Osteocyte (in vitro differentiated cells): Measurements from ENCODE around the gene MAPKAPK3. TPM values are rescaled to one million over a fixed set of nuclear protein-coding genes. Genes with fewer than 3 reads are reported as not detected.

Experiments used
- DNase-seq: peaks from one replicate; pipeline ENCODE4 v3.0.0; 2021; ENCODE audit warnings: mixed read lengths; ENCODE audit not compliant: unreplicated experiment; ENCODE audit errors: extremely low spot score
- H3K27ac Mint-ChIP-seq: one replicate; pipeline ENCODE4 v1.8.0; 2021; ENCODE audit warnings: mild to moderate bottlenecking, mixed read lengths; ENCODE audit not compliant: unreplicated experiment
- H3K27me3 Mint-ChIP-seq: one replicate; pipeline ENCODE4 v1.8.0; 2021; ENCODE audit warnings: mixed read lengths; ENCODE audit not compliant: unreplicated experiment
- H3K36me3 Mint-ChIP-seq: one replicate; pipeline ENCODE4 v1.8.0; 2021; ENCODE audit warnings: mixed read lengths; ENCODE audit not compliant: unreplicated experiment
- H3K4me1 Mint-ChIP-seq: one replicate; pipeline ENCODE4 v1.8.0; 2021; ENCODE audit warnings: mixed read lengths; ENCODE audit not compliant: unreplicated experiment
- H3K4me3 Mint-ChIP-seq: one replicate; pipeline ENCODE4 v1.8.0; 2021; ENCODE audit warnings: mild to moderate bottlenecking, moderate library complexity, mixed read lengths; ENCODE audit not compliant: unreplicated experiment
- H3K9me3 Mint-ChIP-seq: one replicate; pipeline ENCODE4 v1.8.0; 2021; ENCODE audit warnings: mixed read lengths; ENCODE audit not compliant: unreplicated experiment
- CTCF ChIP-seq: fragments of 200-600 bp; sonication (generic); IDR thresholded peaks from 2 replicates; pipeline ENCODE4 v1.5.0; 2021; ENCODE audit warnings: antibody characterized with exemption, mild to moderate bottlenecking, moderate library complexity
- total RNA-seq: library from RNA; stranded (reverse); gene quantifications from 2 replicates; pipeline ENCODE4 v1.2.1, GENCODE V29; 2021

MAPKAPK3 gene
- total RNA-seq, 1 donor from 2014 or later: 24.8 TPM

DNA sequence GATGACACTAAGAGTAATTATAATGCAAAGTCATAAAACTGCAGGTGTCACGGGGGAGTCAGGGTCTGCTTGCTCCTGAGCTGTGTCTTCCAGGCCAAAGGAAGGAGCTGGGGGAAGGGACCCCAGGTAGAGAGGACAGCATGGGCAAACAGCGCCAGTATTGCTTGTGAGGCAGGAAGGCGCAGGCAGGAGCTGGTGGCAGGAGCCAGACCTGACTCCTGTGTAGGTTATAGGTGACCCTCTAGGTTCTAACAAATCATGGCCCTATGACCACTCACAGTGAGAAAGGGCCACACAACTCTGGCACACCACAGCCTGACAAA is 7.2 kb upstream of the MAPKAPK3 start:
- no peaks in the 10 kb centered on the region for H3K36me3 Mint-ChIP-seq
- no peak for TF ChIP-seq CTCF
- peaks cover 16% of the 10 kb centered on the region for H3K4me1 Mint-ChIP-seq
- no peak for DNase-seq
- no peaks in the 10 kb centered on the region for H3K27me3 Mint-ChIP-seq
- no peak overlapping the region for H3K27ac Mint-ChIP-seq
- H3K4me3 Mint-ChIP-seq: no peak overlapping the region
- no peaks in the 10 kb centered on the region for H3K9me3 Mint-ChIP-seq

- peak overlapping the region; percentile 82 for H3K4me3 Mint-ChIP-seq
- DNase-seq: no peak
- no peak for TF ChIP-seq CTCF
- H3K27ac Mint-ChIP-seq: no peak overlapping the region
- no peaks in the 10 kb centered on the region for H3K27me3 Mint-ChIP-seq
- H3K4me1 Mint-ChIP-seq: peaks cover 16% of the 10 kb centered on the region
- no peaks in the 10 kb centered on the region for H3K9me3 Mint-ChIP-seq
- no peaks in the 10 kb centered on the region for H3K36me3 Mint-ChIP-seq
Observed at GRCh38 chr3:50610181-50610971, 6.6 kb upstream of the MAPKAPK3 start.

- DNase-seq: no peak
- no peaks in the 10 kb centered on the region for H3K9me3 Mint-ChIP-seq
- H3K4me3 Mint-ChIP-seq: peak overlapping the region; percentile 82
- H3K36me3 Mint-ChIP-seq: no peaks in the 10 kb centered on the region
- peak overlapping the region; percentile 14 for H3K27ac Mint-ChIP-seq
- H3K27me3 Mint-ChIP-seq: no peaks in the 10 kb centered on the region
- no peak for TF ChIP-seq CTCF
- H3K4me1 Mint-ChIP-seq: peaks cover 17% of the 10 kb centered on the region
Observed at GRCh38 chr3:50610992-50611463, 5.9 kb upstream of the MAPKAPK3 start.

- Mint-ChIP-seq H3K9me3 (no peaks in the 10 kb centered on the region), H3K36me3 (no peaks in the 10 kb centered on the region), H3K4me3 (peak within 1 kb of the TSS; percentile 82), H3K27ac (peak within 1 kb of the TSS; percentile 43), H3K27me3 (no peaks in the 10 kb centered on the region), H3K4me1 (peaks cover 22% of the 10 kb centered on the region)
- peak; percentile 61 for TF ChIP-seq CTCF
- peak; percentile 96 for DNase-seq
Observed at GRCh38 chr3:50611464-50612233, 5.3 kb upstream of the MAPKAPK3 start, which contains the start of gene CISH. Gene CISH (minus strand): TSS chr3:50611774. CDS start chr3:50611650, 124 bp downstream.
